ENCODE measurements around the gene SNX30. TPM values are rescaled to one million over a fixed set of nuclear protein-coding genes. Genes with fewer than 3 reads are reported as not detected.
A peak's percentile ranks its signal among the peaks of the same experiment; 100 is the strongest.

The SNX30 gene
- total and polyA plus RNA-seq, 2 donors (not counting 1 experiment from before 2014, with no cell fraction given): 3.8 to 20.6 TPM

GRCh38 chr9:112719241-112719691, 31.3 kb upstream of the SNX30 start:
- Histone ChIP-seq H3K4me1 (ENCODE audit: control insufficient read depth in 2 of 2, insufficient read depth in 2 of 2, low read length in 2 of 2) (peaks cover 6 to 16% of the 10 kb centered on the region in 2 donors), H3K27ac (ENCODE audit: low read length in 2 of 2) (no peak overlapping the region), H3K36me3 (replicated peaks in 1 of 2; ENCODE audit: control extremely low read depth in 1 of 2, control insufficient read depth in 1 of 2, extremely low read depth in 1 of 2, insufficient read depth in 2 of 2, low read length in 1 of 2) (peaks cover 0 to 9% of the 10 kb centered on the region in 2 experiments), H3K4me3 (ENCODE audit: control extremely low read depth in 1 of 5, extremely low read depth in 1 of 5, insufficient read depth in 1 of 5, low read depth in 2 of 5, low read length in 4 of 5) (no peak overlapping the region), H3K4me2 (replicated peaks; ENCODE audit: low read depth, low read length, poor library complexity, severe bottlenecking) (no peak overlapping the region), H3K79me2 (ENCODE audit: control insufficient read depth, insufficient read depth, low read length) (peaks cover 29% of the 10 kb centered on the region), H3K27me3 (replicated peaks in 1 of 4; ENCODE audit: control extremely low read depth in 1 of 4, control insufficient read depth in 3 of 4, insufficient read depth in 4 of 4, low read length in 3 of 4) (no peaks in the 10 kb centered on the region), H3K9me3 (ENCODE audit: control extremely low read depth in 1 of 3, control insufficient read depth in 2 of 3, insufficient read depth in 1 of 3, low read length in 2 of 3) (no peaks in the 10 kb centered on the region), H2AFZ (ENCODE audit: insufficient read depth, low read depth, low read length, poor library complexity, severe bottlenecking) (peak overlapping the region; percentile 8), H3K9ac (ENCODE audit: low read length) (no peak overlapping the region), H4K20me1 (ENCODE audit: control insufficient read depth, insufficient read depth, low read length, poor library complexity, severe bottlenecking) (no peaks in the 10 kb centered on the region)
- Mint-ChIP-seq H3K4me1 (peaks cover 14% of the 10 kb centered on the region), H3K9me3 (ENCODE audit: insufficient read depth) (no peaks in the 10 kb centered on the region), H3K27me3 (no peaks in the 10 kb centered on the region), H3K27ac (no peak overlapping the region), H3K4me3 (no peak overlapping the region)
- POLR2A ChIA-PET: no interaction called here
- WGBS (ENCODE audit: insufficient coverage): 100% methylated on average over 1 of the region's 1 CpG
- DNase-seq (no peak), ATAC-seq (ENCODE audit: low read depth) (no peak)
- intact Hi-C loops (cut with micrococcal nuclease): loop anchor here (2.0 to 10.0 kb wide), 6 partner anchors 232 to 1088 kb away; partner anchors contain the start of genes DNAJC25, GNG10, KIAA1958 and UGCG
- CTCF ChIA-PET: interaction anchor here (0.6 to 3.4 kb wide), 4 partner anchors 17 to 120 kb away, joined by 3 to 15 read pairs (median 9); no protein-coding TSS in a partner anchor
- TF ChIP-seq EZH2 (IDR thresholded peaks at IDR 0.05; ENCODE audit: borderline replicate concordance, insufficient read depth, low read depth, low read length, poor library complexity, severe bottlenecking) (no peak), CTCF (IDR thresholded peaks at IDR 0.05) (no peak)

GRCh38 chr9:112719696-112720095, 30.9 kb upstream of the SNX30 start:
- Histone ChIP-seq H3K27ac (ENCODE audit: low read length in 2 of 2) (no peak overlapping the region), H4K20me1 (ENCODE audit: control insufficient read depth, insufficient read depth, low read length, poor library complexity, severe bottlenecking) (no peaks in the 10 kb centered on the region), H3K9me3 (ENCODE audit: control extremely low read depth in 1 of 3, control insufficient read depth in 2 of 3, insufficient read depth in 1 of 3, low read length in 2 of 3) (no peaks in the 10 kb centered on the region), H3K9ac (ENCODE audit: low read length) (no peak overlapping the region), H3K27me3 (replicated peaks in 1 of 4; ENCODE audit: control extremely low read depth in 1 of 4, control insufficient read depth in 3 of 4, insufficient read depth in 4 of 4, low read length in 3 of 4) (no peaks in the 10 kb centered on the region), H3K4me2 (replicated peaks; ENCODE audit: low read depth, low read length, poor library complexity, severe bottlenecking) (no peak overlapping the region), H3K36me3 (replicated peaks in 1 of 2; ENCODE audit: control extremely low read depth in 1 of 2, control insufficient read depth in 1 of 2, extremely low read depth in 1 of 2, insufficient read depth in 2 of 2, low read length in 1 of 2) (peaks cover 0 to 7% of the 10 kb centered on the region in 2 experiments), H3K79me2 (ENCODE audit: control insufficient read depth, insufficient read depth, low read length) (peaks cover 27% of the 10 kb centered on the region), H2AFZ (ENCODE audit: insufficient read depth, low read depth, low read length, poor library complexity, severe bottlenecking) (no peak overlapping the region), H3K4me1 (ENCODE audit: control insufficient read depth in 2 of 2, insufficient read depth in 2 of 2, low read length in 2 of 2) (peaks cover 6 to 16% of the 10 kb centered on the region in 2 donors), H3K4me3 (ENCODE audit: control extremely low read depth in 1 of 5, extremely low read depth in 1 of 5, insufficient read depth in 1 of 5, low read depth in 2 of 5, low read length in 4 of 5) (no peak overlapping the region)
- DNase-seq (no peak), ATAC-seq (ENCODE audit: low read depth) (no peak)
- no peak overlapping the region for H3K27ac Mint-ChIP-seq
- ChIA-PET POLR2A (no interaction called here), CTCF (interaction anchor here (1.4 to 2.7 kb wide), 2 partner anchors 17 to 73 kb away, joined by 3 to 15 read pairs; no protein-coding TSS in a partner anchor)
- intact Hi-C loops (cut with micrococcal nuclease): loop anchor here (2.0 to 10.0 kb wide), 6 partner anchors 233 to 1089 kb away; partner anchors contain the start of genes DNAJC25, GNG10, KIAA1958 and UGCG
- H3K4me1 Mint-ChIP-seq: peaks cover 14% of the 10 kb centered on the region
- H3K27me3 Mint-ChIP-seq: no peaks in the 10 kb centered on the region
- no peak for TF ChIP-seq EZH2 (IDR thresholded peaks at IDR 0.05; ENCODE audit: borderline replicate concordance, insufficient read depth, low read depth, low read length, poor library complexity, severe bottlenecking)
- TF ChIP-seq CTCF (IDR thresholded peaks at IDR 0.05): no peak
- no peaks in the 10 kb centered on the region for H3K9me3 Mint-ChIP-seq (ENCODE audit: insufficient read depth)
- WGBS (ENCODE audit: insufficient coverage): no CpG with 5 or more reads among the region's 2 CpGs
- no peak overlapping the region for H3K4me3 Mint-ChIP-seq

Data from B cell (primary cell).